Subcutaneous abdominal adipose tissue (tissue), 5 donors: ENCODE results near the gene CHST11.

Experiments
- H3K27ac ChIP-seq: one replicate; pipeline ENCODE4 v1.7.0; 2013; ENCODE audit warnings: low read depth, mild to moderate bottlenecking, inconsistent platforms, low read length, moderate library complexity
- H3K27me3 ChIP-seq, 5 donors: one replicate each; pipeline ENCODE4 v1.7.0; 2013; ENCODE audit warnings: low read length in 5 of 5, inconsistent platforms in 1 of 5; ENCODE audit not compliant: control insufficient read depth in 5 of 5, insufficient read depth in 4 of 5
- H3K36me3 ChIP-seq, 5 donors: one replicate each; pipeline ENCODE4 v1.7.0; 2013; ENCODE audit warnings: low read length in 5 of 5; ENCODE audit not compliant: control insufficient read depth in 5 of 5, insufficient read depth in 5 of 5
- H3K4me1 ChIP-seq, 5 donors: one replicate each; pipeline ENCODE4 v1.7.0; 2013; ENCODE audit warnings: low read length in 5 of 5, mild to moderate bottlenecking in 3 of 5, moderate library complexity in 1 of 5; ENCODE audit not compliant: control insufficient read depth in 5 of 5, insufficient read depth in 5 of 5
- H3K4me3 ChIP-seq, 5 donors: one replicate each; pipeline ENCODE4 v1.7.0; 2013; ENCODE audit warnings: low read length in 5 of 5, low read depth in 1 of 5
- H3K9ac ChIP-seq, 5 donors: one replicate each; pipeline ENCODE4 v1.7.0; 2013; ENCODE audit warnings: low read length in 5 of 5, mild to moderate bottlenecking in 4 of 5, moderate library complexity in 3 of 5
- H3K9me3 ChIP-seq, 5 donors: one replicate each; pipeline ENCODE4 v1.7.0; 2013; ENCODE audit warnings: low read length in 5 of 5; ENCODE audit not compliant: control insufficient read depth in 5 of 5
- donor health status: healthy.
- donor health status: healthy.
- donor health status: healthy.
- donor health status: healthy.
- donor health status: healthy.

CHST11 gene

GRCh38 chr12:104651811-104652210 lies 195.1 kb downstream of the CHST11 start:
- no peak overlapping the region for H3K27ac ChIP-seq
- no peak overlapping the region for H3K4me3 ChIP-seq
- no peaks in the 10 kb centered on the region for H3K27me3 ChIP-seq
- H3K4me1 ChIP-seq: peaks cover 0 to 38% (median 3%) of the 10 kb centered on the region in 5 donors
- H3K36me3 ChIP-seq: no peaks in the 10 kb centered on the region
- H3K9me3 ChIP-seq: no peaks in the 10 kb centered on the region
- no peak overlapping the region for H3K9ac ChIP-seq

- H3K4me3 ChIP-seq: no peak overlapping the region
- H3K9ac ChIP-seq: no peak overlapping the region
- H3K36me3 ChIP-seq: no peaks in the 10 kb centered on the region
- H3K27me3 ChIP-seq: no peaks in the 10 kb centered on the region
- no peak overlapping the region for H3K27ac ChIP-seq
- H3K9me3 ChIP-seq: no peaks in the 10 kb centered on the region
- H3K4me1 ChIP-seq: peaks cover 0 to 42% (median 9%) of the 10 kb centered on the region in 5 donors
Observed at GRCh38 chr12:104652358-104652757, 195.6 kb downstream of the CHST11 start.

DNA sequence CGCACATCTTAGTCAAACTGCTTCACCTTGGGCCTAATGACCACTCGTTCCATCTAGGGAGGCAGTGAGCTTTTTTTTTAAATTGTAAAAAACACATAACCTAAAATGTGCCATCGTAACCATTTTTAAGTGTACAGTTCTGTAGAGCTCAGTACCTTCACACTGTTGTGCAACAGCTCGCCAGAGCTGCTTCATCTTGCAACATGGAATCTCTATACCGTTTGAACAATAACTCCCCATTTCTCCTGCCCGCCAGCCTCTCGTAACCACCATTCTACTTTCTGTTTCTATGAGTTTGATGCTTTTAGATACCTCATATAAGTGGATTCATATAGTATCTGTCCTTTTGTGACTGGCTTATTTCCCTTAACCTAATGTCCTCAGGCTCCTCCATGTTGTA lies 196.2 kb downstream of the CHST11 start:
- H3K27ac ChIP-seq: no peak overlapping the region
- no peaks in the 10 kb centered on the region for H3K9me3 ChIP-seq
- no peaks in the 10 kb centered on the region for H3K36me3 ChIP-seq
- peaks cover 0 to 43% (median 9%) of the 10 kb centered on the region in 5 donors for H3K4me1 ChIP-seq
- no peak overlapping the region for H3K4me3 ChIP-seq
- no peaks in the 10 kb centered on the region for H3K27me3 ChIP-seq
- H3K9ac ChIP-seq: no peak overlapping the region

- peaks cover 0 to 40% (median 9%) of the 10 kb centered on the region in 5 donors for H3K4me1 ChIP-seq
Observed at GRCh38 chr12:104653730-104654664, 197.2 kb downstream of the CHST11 start.

GRCh38 chr12:104654665-104655609 lies 198.2 kb downstream of the CHST11 start:
- no peaks in the 10 kb centered on the region for H3K9me3 ChIP-seq
- H3K27me3 ChIP-seq: no peaks in the 10 kb centered on the region
- H3K27ac ChIP-seq: no peak overlapping the region
- H3K4me1 ChIP-seq: peaks cover 0 to 30% (median 9%) of the 10 kb centered on the region in 5 donors
- H3K4me3 ChIP-seq: no peak overlapping the region
- H3K9ac ChIP-seq: no peak overlapping the region
- H3K36me3 ChIP-seq: no peaks in the 10 kb centered on the region

More at GRCh38 chr12:104653730-104654664, 197.2 kb downstream of the CHST11 start:
- Histone ChIP-seq H3K27ac (no peak overlapping the region), H3K27me3 (no peaks in the 10 kb centered on the region), H3K4me3 (no peak overlapping the region), H3K36me3 (no peaks in the 10 kb centered on the region), H3K9ac (no peak overlapping the region), H3K9me3 (no peaks in the 10 kb centered on the region)

- Histone ChIP-seq H3K27ac (no peak overlapping the region), H3K9me3 (no peaks in the 10 kb centered on the region), H3K4me1 (peaks cover 0 to 16% (median 9%) of the 10 kb centered on the region in 5 donors), H3K36me3 (no peaks in the 10 kb centered on the region), H3K27me3 (no peaks in the 10 kb centered on the region), H3K4me3 (no peak overlapping the region), H3K9ac (no peak overlapping the region)
Observed at GRCh38 chr12:104656383-104656782, 199.6 kb downstream of the CHST11 start.

DNA sequence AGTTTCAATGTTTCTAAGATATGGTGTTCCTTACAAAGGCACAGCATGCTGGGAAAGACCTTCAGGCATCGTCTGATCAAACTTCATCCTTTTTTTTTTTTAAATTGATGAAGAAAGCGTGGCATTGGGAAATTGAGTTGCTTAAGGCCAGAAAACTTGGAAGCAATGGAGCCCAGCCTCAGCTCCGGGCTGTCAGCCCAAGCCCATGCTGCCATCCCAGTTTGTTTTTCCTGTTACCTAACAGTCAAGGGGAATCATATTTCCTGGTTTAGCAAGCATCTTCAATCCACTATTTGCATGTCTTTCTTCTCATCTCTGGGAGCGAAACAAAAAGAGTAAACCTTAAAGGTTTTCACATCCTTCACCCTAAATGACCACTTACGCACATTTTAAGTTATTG lies 200.2 kb downstream of the CHST11 start:
- Histone ChIP-seq H3K9me3 (no peaks in the 10 kb centered on the region), H3K36me3 (no peaks in the 10 kb centered on the region), H3K27me3 (no peaks in the 10 kb centered on the region), H3K27ac (no peak overlapping the region), H3K9ac (no peak overlapping the region), H3K4me3 (no peak overlapping the region), H3K4me1 (peaks cover 0 to 11% (median 5%) of the 10 kb centered on the region in 5 donors)

- Histone ChIP-seq H3K9me3 (no peaks in the 10 kb centered on the region), H3K27me3 (no peaks in the 10 kb centered on the region), H3K9ac (no peak overlapping the region), H3K36me3 (no peaks in the 10 kb centered on the region), H3K4me3 (no peak overlapping the region), H3K27ac (no peak overlapping the region), H3K4me1 (peaks cover 0 to 9% (median 4%) of the 10 kb centered on the region in 5 donors)
Observed at GRCh38 chr12:104657726-104658484, 201.2 kb downstream of the CHST11 start.

- Histone ChIP-seq H3K4me1 (peaks cover 0 to 9% (median 4%) of the 10 kb centered on the region in 5 donors), H3K27me3 (no peaks in the 10 kb centered on the region), H3K27ac (no peak overlapping the region), H3K9me3 (no peaks in the 10 kb centered on the region), H3K36me3 (no peaks in the 10 kb centered on the region), H3K9ac (no peak overlapping the region), H3K4me3 (no peak overlapping the region)
Observed at GRCh38 chr12:104659058-104659457, 202.3 kb downstream of the CHST11 start.
